ENCODE measurements around the gene UGT2B15. TPM values are rescaled to one million over a fixed set of nuclear protein-coding genes. Genes with fewer than 3 reads are reported as not detected.
"Not testable (repeated sequence)": the region's sequence is repeated elsewhere in the genome, so short reads cannot be mapped to it uniquely, and the experiment has no call there.

Gene UGT2B15
- total RNA-seq, 1 donor from 2014 or later = not detected

DNA sequence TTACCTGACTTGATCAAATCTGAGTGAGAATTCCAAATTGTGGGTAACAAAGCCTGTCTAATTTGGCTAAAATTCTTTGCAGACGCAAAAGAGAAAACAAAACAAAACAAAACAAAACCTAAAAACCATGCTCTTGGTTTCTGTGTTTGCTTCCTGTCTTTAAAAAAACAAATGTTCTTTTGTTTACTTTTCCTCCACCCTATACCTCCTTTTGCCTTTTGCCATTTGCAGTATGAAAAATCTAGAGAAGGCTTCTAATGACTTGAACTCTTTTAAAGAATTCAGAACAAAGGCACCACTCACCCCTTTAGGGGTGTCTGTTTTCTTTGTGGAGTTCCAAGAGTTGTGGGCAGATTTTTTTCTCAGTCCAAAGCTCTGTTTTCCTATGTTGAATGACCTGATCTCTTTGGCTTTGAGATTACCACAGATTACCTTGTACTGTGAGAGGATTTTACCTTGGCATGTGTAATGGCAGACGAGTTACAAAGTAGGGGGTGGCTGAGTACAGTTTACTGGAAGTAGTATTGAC, 13.9 kb downstream of the UGT2B15 start:
- DNase-seq (ENCODE audit: low read depth) = peak; percentile 1

DNA sequence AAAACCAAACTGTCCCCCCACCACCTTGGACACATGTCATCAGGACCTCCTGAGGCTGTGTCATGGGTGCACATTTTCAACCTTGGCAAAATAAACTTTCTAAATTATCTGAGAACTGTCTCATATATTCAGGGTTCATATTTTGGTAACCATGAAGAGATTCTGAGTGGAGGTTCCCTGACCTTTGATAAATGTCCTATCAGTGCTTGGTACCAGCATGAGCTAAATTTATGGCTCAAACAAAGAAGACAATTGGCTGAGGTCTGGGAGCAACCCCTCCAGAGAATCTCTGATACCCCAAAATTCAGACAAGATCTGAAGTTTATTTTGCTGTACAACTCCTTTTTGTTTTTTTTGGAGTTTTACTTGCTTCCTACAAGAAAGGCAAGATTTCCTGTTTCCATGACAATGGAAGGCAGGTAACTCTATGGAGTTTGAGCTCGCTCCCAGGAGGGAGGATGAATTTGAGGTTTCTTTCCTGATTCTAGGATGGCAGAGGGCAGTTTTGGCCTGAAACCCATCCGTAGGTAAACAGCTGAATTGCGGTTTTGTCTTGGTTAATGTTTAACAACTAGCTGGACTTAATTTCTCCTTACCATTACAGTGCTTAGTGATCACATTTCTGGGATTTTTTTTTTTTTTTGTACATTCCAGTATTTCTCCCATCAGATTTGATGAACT, 14.5 kb downstream of the UGT2B15 start:
- DNase-seq (ENCODE audit: low read depth) = no peak

GRCh38 chr4:68654946-68655721, 15.3 kb downstream of the UGT2B15 start:
- DNase-seq (ENCODE audit: low read depth) = no peak

GRCh38 chr4:68651932-68652331, 18.5 kb downstream of the UGT2B15 start:
- no peak for DNase-seq (ENCODE audit: low read depth)

GRCh38 chr4:68630371-68630770, 40.1 kb downstream of the UGT2B15 start:
- DNase-seq (ENCODE audit: low read depth) = peak; percentile 9

- DNase-seq (ENCODE audit: low read depth) = not testable (repeated sequence)
These were observed 47.7 kb downstream of the UGT2B15 start for GRCh38 chr4:68622731-68623130.

DNA sequence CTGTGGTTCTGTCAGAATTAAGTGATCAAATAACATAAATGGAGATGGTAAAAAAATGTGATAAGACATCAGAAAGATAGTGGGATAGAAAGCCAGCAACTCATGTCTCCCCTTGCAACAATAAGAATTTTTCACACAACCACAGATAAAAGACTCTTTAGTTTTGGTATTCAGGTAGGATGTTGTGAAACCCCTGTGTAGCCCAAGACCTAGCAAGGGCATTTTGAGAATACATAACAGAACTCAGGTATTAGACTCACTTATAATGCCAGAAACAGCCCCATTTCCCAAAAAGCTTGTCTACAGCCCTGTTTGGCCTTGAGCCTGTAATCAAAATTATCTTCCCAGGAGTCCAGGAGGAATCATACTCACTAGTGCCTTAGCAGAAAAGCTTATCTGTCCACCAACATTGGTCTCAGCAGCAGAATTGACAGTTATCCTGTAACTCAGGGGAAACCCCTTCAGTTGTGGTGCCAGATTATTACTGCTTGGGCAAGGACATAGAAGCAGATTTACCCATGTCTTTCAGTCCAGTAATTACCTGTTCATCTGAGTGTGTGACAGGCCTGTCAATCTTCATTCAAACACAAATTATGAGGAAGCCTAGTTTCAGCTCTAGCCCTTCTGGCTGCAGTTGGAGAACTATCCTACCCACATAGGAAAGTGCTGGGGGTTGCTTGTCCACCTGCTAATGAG, 53.3 kb downstream of the UGT2B15 start:
- no peak for DNase-seq (ENCODE audit: low read depth)

DNA sequence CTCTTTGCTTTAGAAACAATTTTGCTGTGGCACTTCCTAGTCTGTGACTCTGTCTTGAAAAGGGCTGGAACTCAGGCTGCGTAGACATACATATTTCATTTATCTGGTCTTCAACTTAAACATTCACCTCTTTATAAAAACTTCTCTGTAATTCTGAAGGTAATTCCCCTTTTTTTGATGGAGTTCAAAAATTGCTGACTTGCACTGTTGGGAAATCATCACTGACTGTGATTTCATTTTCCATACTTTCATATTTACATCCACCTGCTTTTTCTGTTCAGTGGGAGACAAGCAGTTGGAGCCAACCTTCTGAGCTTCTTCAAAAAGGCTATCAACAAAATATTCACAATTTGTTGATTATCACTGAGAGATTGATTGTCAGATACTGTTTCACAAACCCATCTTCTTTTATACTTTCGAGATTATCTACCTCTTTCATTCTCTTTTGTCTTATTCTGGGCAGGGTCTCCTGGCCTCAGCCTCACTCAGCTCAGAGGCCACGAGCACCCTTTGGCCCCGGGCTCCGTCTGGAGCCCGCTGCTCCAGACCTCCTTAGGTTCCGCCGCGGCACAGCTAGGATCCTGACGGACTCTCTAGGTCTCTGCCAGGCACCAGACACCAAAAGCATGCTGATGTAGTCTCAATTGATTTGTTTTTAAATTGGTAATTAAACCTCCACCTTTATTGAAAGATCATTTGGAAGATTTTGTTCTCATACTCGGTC, 54.6 kb downstream of the UGT2B15 start:
- no peak for DNase-seq (ENCODE audit: low read depth)

DNA sequence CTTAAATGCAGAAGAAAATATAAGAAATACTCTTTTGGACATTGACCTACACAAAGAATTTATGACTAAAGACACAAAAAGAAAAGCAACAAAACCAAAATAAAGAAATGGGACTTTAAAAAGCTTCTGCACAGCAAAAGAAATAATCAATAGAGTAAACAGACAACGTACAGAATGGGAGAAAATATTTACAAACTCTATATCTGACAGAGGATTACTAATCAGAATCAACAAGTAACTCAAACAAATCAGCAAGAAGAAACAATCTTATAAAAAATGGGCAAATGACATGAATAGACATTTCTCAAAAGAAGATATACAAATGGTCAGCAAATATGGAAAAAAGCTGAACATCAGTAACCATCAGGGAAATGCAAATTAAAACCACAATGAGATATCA, 56.7 kb downstream of the UGT2B15 start:
- DNase-seq (ENCODE audit: low read depth) = no peak

DNA sequence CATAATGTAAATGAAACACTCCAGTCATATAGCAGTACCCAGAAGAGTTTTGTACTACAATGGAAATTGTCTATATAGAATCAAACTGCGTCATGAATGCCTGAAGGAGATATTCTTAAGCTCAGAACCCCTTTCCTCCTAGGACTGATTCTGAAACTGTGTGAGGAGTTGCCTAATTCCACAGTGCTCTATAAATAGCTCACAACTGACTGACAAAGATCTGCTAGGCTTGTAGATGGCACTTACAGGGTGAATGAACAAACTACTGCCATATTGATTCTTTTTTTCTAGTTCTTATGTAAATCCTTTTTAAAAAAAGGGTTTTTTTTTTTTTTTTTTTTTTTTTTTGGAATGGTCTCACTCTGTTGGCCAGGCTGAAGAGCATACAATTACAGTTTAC, 64.2 kb downstream of the UGT2B15 start:
- peak; percentile 38 for DNase-seq (ENCODE audit: low read depth)

GRCh38 chr4:68599150-68599549, 71.3 kb downstream of the UGT2B15 start:
- peak; percentile 40 for DNase-seq (ENCODE audit: low read depth)

GRCh38 chr4:68597482-68597881, 73.0 kb downstream of the UGT2B15 start:
- DNase-seq (ENCODE audit: low read depth) = no peak

Other genes starting within 250 kb of the UGT2B15 start
- 0.11 TPM in 1 of 2 replicates, not detected in the other for gene TMPRSS11E, start 223.2 kb downstream of the UGT2B15 start, total RNA-seq
- 0.16 TPM in 1 of 2 replicates, not detected in the other for gene UGT2B17, start 94.3 kb downstream of the UGT2B15 start, total RNA-seq
- not detected in 2 replicates for gene UGT2B10, start 145.3 kb upstream of the UGT2B15 start, total RNA-seq